HCT116 (cell line): ENCODE results near the gene RANBP3L. TPM values are rescaled to one million over a fixed set of nuclear protein-coding genes. Genes with fewer than 3 reads are reported as not detected.

Experiments used
- ATAC-seq: fragments of 200-7000 bp; cut with Tn5 transposase; 2 replicates; pipeline ENCODE4 v1.9.1; 2020; ENCODE audit warnings: mild to moderate bottlenecking, moderate library complexity
- BruUV-seq: library from RNA; stranded (reverse); fragments of 400-500 nt; replicated peaks from 2 replicates; lab custom pipeline; 2021; lab: Mats Ljungman, UMichigan
- CTCF ChIA-PET: fragments of 300-600 bp; sonication (Branson Sonifier 250); formaldehyde crosslinking; loops from one replicate; lab custom pipeline; 2021; ENCODE audit warnings: antibody characterized with exemption; lab: Charles Lee
- POLR2A ChIA-PET: fragments of 300-600, 350-600 bp; sonication (Branson Sonifier 250); formaldehyde crosslinking; loops from one replicate; lab custom pipeline; 2021; ENCODE audit warnings: antibody characterized with exemption; lab: Charles Lee
- RAD21 ChIA-PET, 2 experiments: fragments of 300-600 bp; sonication (Branson Sonifier 250); formaldehyde crosslinking; loops; one replicate each; lab custom pipeline; 2023; ENCODE audit warnings: low total read pairs in 2 of 2; ENCODE audit not compliant: uncharacterized antibody in 2 of 2, unreplicated experiment in 2 of 2, low non-redundant PET in 1 of 2; lab: Charles Lee
- DNase-seq: peaks from one replicate; pipeline ENCODE4 v3.0.0-alpha.2; 2010; ENCODE audit warnings: low read depth, low spot score
- H2AFZ ChIP-seq: fragments of 200-600 bp; shearing (Covaris generic), sonication (generic); 2 replicates; pipeline ENCODE4 v1.6.1; 2017; ENCODE audit warnings: low read depth, mixed run types, mixed read lengths, antibody characterized with exemption, low read length; ENCODE audit not compliant: poor library complexity, severe bottlenecking
- H3K27ac ChIP-seq: 2 replicates; pipeline ENCODE4 v1.5.1; 2012; ENCODE audit warnings: low read depth, low read length
- H3K27me3 ChIP-seq: fragments of 200-600 bp; sonication (generic); 2 replicates; pipeline ENCODE4 v1.6.1; 2016; ENCODE audit warnings: mixed run types, low read length, mixed read lengths; ENCODE audit not compliant: insufficient read depth
- H3K36me3 ChIP-seq, 2 experiments: fragments of 200-500 bp in 1 of 2; fragments of 200-600 bp in 1 of 2; sonication (Bioruptor generic) in 1 of 2; sonication (generic) in 1 of 2; 2 replicates each; pipeline versions ENCODE4 v1.5.1 to v1.6.1; 2014 to 2016; ENCODE audit warnings: low read length in 2 of 2, inconsistent platforms in 1 of 2, mixed read lengths in 1 of 2, mixed run types in 1 of 2; ENCODE audit not compliant: insufficient read depth in 2 of 2, control insufficient read depth in 1 of 2
- H3K4me1 ChIP-seq, 2 experiments: fragments of 200-600 bp in 1 of 2; sonication (generic) in 1 of 2; 2 replicates each; pipeline versions ENCODE4 v1.5.1 to v1.6.1; 2012 to 2017; ENCODE audit warnings: low read length in 2 of 2, inconsistent platforms in 1 of 2, mild to moderate bottlenecking in 1 of 2, mixed read lengths in 1 of 2, mixed run types in 1 of 2, moderate library complexity in 1 of 2; ENCODE audit not compliant: insufficient read depth in 2 of 2, control insufficient read depth in 1 of 2
- H3K4me2 ChIP-seq: fragments of 200-600 bp; sonication (generic); 2 replicates; pipeline ENCODE4 v1.6.1; 2017; ENCODE audit warnings: mixed run types, low read length, mixed read lengths
- H3K4me3 ChIP-seq, 2 experiments: fragments of 200-600 bp in 1 of 2; sonication (generic) in 1 of 2; replicated peaks in 1 of 2; 2 replicates each; pipeline ENCODE4 v1.5.1; 2011 to 2016; ENCODE audit warnings: low read length in 2 of 2, control low read depth in 1 of 2, low read depth in 1 of 2, mild to moderate bottlenecking in 1 of 2, mixed read lengths in 1 of 2, mixed run types in 1 of 2
- H3K79me2 ChIP-seq: fragments of 200-600 bp; sonication (generic); 2 replicates; pipeline ENCODE4 v1.6.1; 2017; ENCODE audit warnings: mild to moderate bottlenecking, mixed run types, low read length, moderate library complexity, mixed read lengths; ENCODE audit not compliant: insufficient read depth
- H3K9ac ChIP-seq: fragments of 200-600 bp; sonication (generic); 2 replicates; pipeline ENCODE4 v1.6.1; 2016; ENCODE audit warnings: low read length, mixed read lengths
- H3K9me2 ChIP-seq: fragments of 200-600 bp; sonication (generic), shearing (Covaris generic); 2 replicates; pipeline ENCODE4 v1.6.1; 2017; ENCODE audit warnings: mixed run types, mild to moderate bottlenecking, moderate library complexity; ENCODE audit not compliant: insufficient read depth
- H3K9me3 ChIP-seq, 2 experiments: fragments of 200-500 bp in 1 of 2; fragments of 200-600 bp in 1 of 2; sonication (Bioruptor generic) in 1 of 2; sonication (generic) in 1 of 2; 2 replicates each; pipeline ENCODE4 v1.6.1; 2014 to 2017; ENCODE audit warnings: low read length in 2 of 2, mixed read lengths in 2 of 2, inconsistent platforms in 1 of 2, low read depth in 1 of 2, mild to moderate bottlenecking in 1 of 2, mixed run types in 1 of 2, moderate library complexity in 1 of 2; ENCODE audit not compliant: control insufficient read depth in 1 of 2, insufficient read depth in 1 of 2
- H4K20me1 ChIP-seq: fragments of 200-600 bp; sonication (generic), shearing (Covaris generic); 2 replicates; pipeline ENCODE4 v1.6.1; 2017; ENCODE audit warnings: mixed run types, mild to moderate bottlenecking, moderate library complexity; ENCODE audit not compliant: insufficient read depth
- CBX3 ChIP-seq: IDR thresholded peaks from 2 replicates; pipeline ENCODE4 v1.6.1; 2012; ENCODE audit warnings: low read depth
- ELF1 ChIP-seq: IDR thresholded peaks from 2 replicates; pipeline ENCODE4 v1.6.1; 2012; ENCODE audit warnings: low read depth, borderline replicate concordance
- EZH2 ChIP-seq: fragments of 200-600 bp; sonication (generic); IDR thresholded peaks from 2 replicates; pipeline ENCODE4 v1.6.1; 2017; ENCODE audit warnings: antibody characterized with exemption, mixed run types
- EZH2phosphoT487 ChIP-seq: fragments of 200-600 bp; IDR thresholded peaks from 2 replicates; pipeline ENCODE4 v1.6.1; 2018; ENCODE audit warnings: antibody characterized with exemption, borderline replicate concordance
- JUND ChIP-seq: IDR thresholded peaks from 2 replicates; pipeline ENCODE4 v1.6.1; 2012
- POLR2A ChIP-seq: IDR thresholded peaks from 2 replicates; pipeline ENCODE4 v1.7.0; 2011; ENCODE audit warnings: borderline replicate concordance; ENCODE audit not compliant: insufficient read depth, insufficient read length; ENCODE audit errors: extremely low read depth
- POLR2AphosphoS5 ChIP-seq: IDR thresholded peaks from 2 replicates; pipeline ENCODE4 v1.6.1; 2011; ENCODE audit warnings: mild to moderate bottlenecking, low read depth, low read length, moderate library complexity
- SP1 ChIP-seq: IDR thresholded peaks from 2 replicates; pipeline ENCODE4 v1.6.1; 2012; ENCODE audit warnings: low read depth
- TCF7L2 ChIP-seq: IDR thresholded peaks from 2 replicates; pipeline ENCODE4 v1.7.0; 2011; ENCODE audit warnings: borderline replicate concordance, inconsistent platforms; ENCODE audit not compliant: insufficient read depth, insufficient read length; ENCODE audit errors: extremely low read depth
- ZFX ChIP-seq: fragments of 450-650 bp; IDR thresholded peaks from 2 replicates; pipeline ENCODE4 v1.6.1; 2017
- intact Hi-C: fragments of 100-400 bp; cut with micrococcal nuclease; formaldehyde crosslinking; loops from 2 replicates; pipeline ENCODE4 v1.10.0; 2022
- total RNA-seq: library from RNA; stranded (reverse); gene quantifications from one replicate; pipeline ENCODE4 v1.2.1, GENCODE V29; 2021; ENCODE audit not compliant: unreplicated experiment
- TF ChIP-seq, protein P1 (sequence below): IDR thresholded peaks from 2 replicates; pipeline ENCODE4 v1.6.1; 2012
- TF ChIP-seq, protein P2 (sequence below), 3 experiments: fragments of 200-600 bp in 1 of 3; sonication (generic) in 1 of 3; IDR thresholded peaks in 2 of 3; conservative IDR thresholded peaks in 1 of 3; 2 replicates each; pipeline ENCODE4 v1.5.1; 2012 to 2017; ENCODE audit warnings: low read depth in 2 of 3, low read length in 2 of 3, antibody characterized with exemption in 1 of 3, borderline replicate concordance in 1 of 3, control low read depth in 1 of 3, mild to moderate bottlenecking in 1 of 3, mixed read lengths in 1 of 3, mixed run types in 1 of 3, moderate library complexity in 1 of 3; ENCODE audit not compliant: insufficient read depth in 1 of 3

RANBP3L gene
- total RNA-seq, 1 experiment from 2014 or later: not detected

DNA sequence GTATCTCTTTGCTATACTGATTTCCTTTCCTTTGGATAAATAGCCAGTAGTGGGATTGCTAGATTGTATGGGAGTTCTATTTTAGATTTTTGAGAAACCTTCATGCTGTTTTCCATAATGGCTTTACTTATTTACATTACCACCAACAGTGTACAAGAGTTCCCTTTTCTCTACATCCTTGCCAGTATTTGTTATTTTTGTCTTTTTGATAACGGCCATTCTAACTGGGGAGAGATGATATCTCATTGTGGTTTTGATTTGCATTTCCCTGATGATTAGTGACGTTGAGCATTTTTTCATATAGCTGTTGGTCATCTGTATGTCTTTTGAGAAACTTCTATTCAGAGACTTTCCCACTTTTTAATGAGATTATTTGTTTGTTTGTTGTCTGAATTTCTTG is 85.8 kb downstream of the RANBP3L start:
- BruUV-seq: no TSS peak
- H3K36me3 ChIP-seq: no peaks in the 10 kb centered on the region; a peak in 2 of 4 replicates

More for the DNA sequence above, 85.8 kb downstream of the RANBP3L start:
- POLR2A ChIA-PET: no interaction called here
- H3K27me3 ChIP-seq: no peaks in the 10 kb centered on the region
- H3K9me2 ChIP-seq: no peaks in the 10 kb centered on the region
- no peak overlapping the region for H3K9ac ChIP-seq
- no peaks in the 10 kb centered on the region for H4K20me1 ChIP-seq
- no peak for ATAC-seq
- no peak overlapping the region for H3K27ac ChIP-seq
- TF ChIP-seq TCF7L2 (no peak), EZH2 (no peak), EZH2phosphoT487 (no peak), JUND (no peak), ZFX (no peak), ELF1 (no peak), POLR2AphosphoS5 (no peak), CBX3 (no peak), SP1 (no peak), POLR2A (no peak)
- TF ChIP-seq, protein P1, sequence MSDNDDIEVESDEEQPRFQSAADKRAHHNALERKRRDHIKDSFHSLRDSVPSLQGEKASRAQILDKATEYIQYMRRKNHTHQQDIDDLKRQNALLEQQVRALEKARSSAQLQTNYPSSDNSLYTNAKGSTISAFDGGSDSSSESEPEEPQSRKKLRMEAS: no peak
- TF ChIP-seq, protein P2, sequence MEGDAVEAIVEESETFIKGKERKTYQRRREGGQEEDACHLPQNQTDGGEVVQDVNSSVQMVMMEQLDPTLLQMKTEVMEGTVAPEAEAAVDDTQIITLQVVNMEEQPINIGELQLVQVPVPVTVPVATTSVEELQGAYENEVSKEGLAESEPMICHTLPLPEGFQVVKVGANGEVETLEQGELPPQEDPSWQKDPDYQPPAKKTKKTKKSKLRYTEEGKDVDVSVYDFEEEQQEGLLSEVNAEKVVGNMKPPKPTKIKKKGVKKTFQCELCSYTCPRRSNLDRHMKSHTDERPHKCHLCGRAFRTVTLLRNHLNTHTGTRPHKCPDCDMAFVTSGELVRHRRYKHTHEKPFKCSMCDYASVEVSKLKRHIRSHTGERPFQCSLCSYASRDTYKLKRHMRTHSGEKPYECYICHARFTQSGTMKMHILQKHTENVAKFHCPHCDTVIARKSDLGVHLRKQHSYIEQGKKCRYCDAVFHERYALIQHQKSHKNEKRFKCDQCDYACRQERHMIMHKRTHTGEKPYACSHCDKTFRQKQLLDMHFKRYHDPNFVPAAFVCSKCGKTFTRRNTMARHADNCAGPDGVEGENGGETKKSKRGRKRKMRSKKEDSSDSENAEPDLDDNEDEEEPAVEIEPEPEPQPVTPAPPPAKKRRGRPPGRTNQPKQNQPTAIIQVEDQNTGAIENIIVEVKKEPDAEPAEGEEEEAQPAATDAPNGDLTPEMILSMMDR (IDR thresholded peaks at IDR 0.05 in 2 of 3, conservative IDR thresholded peaks at IDR 0.05 in 1 of 3; ENCODE audit: borderline replicate concordance in 1 of 3, insufficient read depth in 1 of 3, low read depth in 2 of 3, low read length in 2 of 3): no peak
- TF ChIP-seq, all 23 proteins: peak for 0
- no peak for DNase-seq
- no peak overlapping the region for H2AFZ ChIP-seq
- no peaks in the 10 kb centered on the region for H3K4me1 ChIP-seq
- no peak overlapping the region for H3K4me2 ChIP-seq
- H3K4me3 ChIP-seq: no peak overlapping the region
- RAD21 ChIA-PET: no interaction called here
- intact Hi-C loops: no loop called here
- CTCF ChIA-PET: interaction anchor here (1.5 to 1.7 kb wide), 2 partner anchors 8 to 137 kb away, joined by 3 to 5 read pairs; no protein-coding TSS in a partner anchor
- H3K9me3 ChIP-seq: no peaks in the 10 kb centered on the region
- no peaks in the 10 kb centered on the region for H3K79me2 ChIP-seq
